Glutamatergic neuron (in vitro differentiated cells): ENCODE data around the gene PDHX. TPM values are rescaled to one million over a fixed set of nuclear protein-coding genes. Genes with fewer than 3 reads are reported as not detected.
"Not testable (repeated sequence)": the region's sequence is repeated elsewhere in the genome, so short reads cannot be mapped to it uniquely, and the experiment has no call there.

Experiments used
- DNase-seq: peaks from one replicate; pipeline ENCODE4 v3.0.0; 2022
- H3K27ac Mint-ChIP-seq: one replicate; pipeline ENCODE4 v1.8.0; 2020; ENCODE audit warnings: mild to moderate bottlenecking, mixed read lengths, inconsistent platforms; ENCODE audit not compliant: unreplicated experiment
- H3K27me3 Mint-ChIP-seq: one replicate; pipeline ENCODE4 v1.8.0; 2020; ENCODE audit warnings: mild to moderate bottlenecking, moderate library complexity, mixed read lengths, inconsistent platforms; ENCODE audit not compliant: unreplicated experiment
- H3K36me3 Mint-ChIP-seq: one replicate; pipeline ENCODE4 v1.8.0; 2020; ENCODE audit warnings: mild to moderate bottlenecking, mixed read lengths, inconsistent platforms; ENCODE audit not compliant: unreplicated experiment
- H3K4me1 Mint-ChIP-seq: one replicate; pipeline ENCODE4 v1.8.0; 2020; ENCODE audit warnings: mild to moderate bottlenecking, low read depth, mixed read lengths, inconsistent platforms; ENCODE audit not compliant: unreplicated experiment
- H3K4me3 Mint-ChIP-seq: one replicate; pipeline ENCODE4 v1.8.0; 2020; ENCODE audit warnings: mild to moderate bottlenecking, mixed read lengths, inconsistent platforms; ENCODE audit not compliant: unreplicated experiment
- H3K9me3 Mint-ChIP-seq: one replicate; pipeline ENCODE4 v1.8.0; 2020; ENCODE audit warnings: mild to moderate bottlenecking, moderate library complexity, mixed read lengths, inconsistent platforms; ENCODE audit not compliant: unreplicated experiment
- total RNA-seq: library from RNA; stranded (reverse); fragmentation: NEBNext Ultra II Directional; extraction: Animal tissue kit (Norgen Biotek cat#: 25700); gene quantifications from one replicate; pipeline ENCODE4 v1.2.1, GENCODE V29; 2021; ENCODE audit not compliant: unreplicated experiment
- TF ChIP-seq, protein P1 (sequence below): fragments of 200-600 bp; sonication (generic); IDR thresholded peaks from one replicate; pipeline ENCODE4 v1.5.0; 2021; ENCODE audit not compliant: partially characterized antibody, unreplicated experiment

The PDHX gene
- total RNA-seq, 1 donor from 2014 or later, result 46.5 TPM

GRCh38 chr11:34909415-34909814 is 7.0 kb upstream of the PDHX start:
- H3K27ac Mint-ChIP-seq, result no peak overlapping the region
- H3K27me3 Mint-ChIP-seq, result no peaks in the 10 kb centered on the region
- H3K4me3 Mint-ChIP-seq, result no peak overlapping the region
- peaks cover 13% of the 10 kb centered on the region for H3K36me3 Mint-ChIP-seq
- no peaks in the 10 kb centered on the region for H3K9me3 Mint-ChIP-seq
- DNase-seq, result no peak
- TF ChIP-seq, protein P1, sequence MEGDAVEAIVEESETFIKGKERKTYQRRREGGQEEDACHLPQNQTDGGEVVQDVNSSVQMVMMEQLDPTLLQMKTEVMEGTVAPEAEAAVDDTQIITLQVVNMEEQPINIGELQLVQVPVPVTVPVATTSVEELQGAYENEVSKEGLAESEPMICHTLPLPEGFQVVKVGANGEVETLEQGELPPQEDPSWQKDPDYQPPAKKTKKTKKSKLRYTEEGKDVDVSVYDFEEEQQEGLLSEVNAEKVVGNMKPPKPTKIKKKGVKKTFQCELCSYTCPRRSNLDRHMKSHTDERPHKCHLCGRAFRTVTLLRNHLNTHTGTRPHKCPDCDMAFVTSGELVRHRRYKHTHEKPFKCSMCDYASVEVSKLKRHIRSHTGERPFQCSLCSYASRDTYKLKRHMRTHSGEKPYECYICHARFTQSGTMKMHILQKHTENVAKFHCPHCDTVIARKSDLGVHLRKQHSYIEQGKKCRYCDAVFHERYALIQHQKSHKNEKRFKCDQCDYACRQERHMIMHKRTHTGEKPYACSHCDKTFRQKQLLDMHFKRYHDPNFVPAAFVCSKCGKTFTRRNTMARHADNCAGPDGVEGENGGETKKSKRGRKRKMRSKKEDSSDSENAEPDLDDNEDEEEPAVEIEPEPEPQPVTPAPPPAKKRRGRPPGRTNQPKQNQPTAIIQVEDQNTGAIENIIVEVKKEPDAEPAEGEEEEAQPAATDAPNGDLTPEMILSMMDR, result no peak
- peaks cover 15% of the 10 kb centered on the region for H3K4me1 Mint-ChIP-seq

- no peak for DNase-seq
- H3K4me1 Mint-ChIP-seq, result peaks cover 10% of the 10 kb centered on the region
- no peaks in the 10 kb centered on the region for H3K9me3 Mint-ChIP-seq
- H3K4me3 Mint-ChIP-seq, result no peak overlapping the region
- H3K27me3 Mint-ChIP-seq, result no peaks in the 10 kb centered on the region
- no peak overlapping the region for H3K27ac Mint-ChIP-seq
- peaks cover 13% of the 10 kb centered on the region for H3K36me3 Mint-ChIP-seq
- TF ChIP-seq, protein P1, result no peak
Observed at GRCh38 chr11:34909955-34910354, 6.5 kb upstream of the PDHX start.

DNA sequence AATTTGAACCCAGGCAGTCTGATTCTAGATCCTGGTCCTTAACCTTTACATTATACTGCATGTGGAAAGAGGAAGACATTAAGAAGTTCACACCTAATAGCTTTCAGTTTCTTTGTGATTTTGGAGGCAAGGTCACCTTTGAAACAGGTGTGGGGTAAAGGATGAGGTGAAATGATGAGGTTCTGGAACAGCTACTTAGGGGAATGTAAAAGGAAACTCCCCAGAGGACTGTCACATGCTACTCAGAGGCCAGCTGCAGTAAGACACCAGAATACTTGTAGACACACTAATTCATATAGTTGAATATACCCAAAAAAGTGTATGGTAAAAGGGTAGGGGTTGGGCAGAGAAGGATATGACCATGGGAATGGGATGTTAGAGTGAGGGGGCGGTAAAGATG is 5.6 kb upstream of the PDHX start:
- H3K27me3 Mint-ChIP-seq, result peaks cover 1% of the 10 kb centered on the region
- TF ChIP-seq, protein P1, result no peak
- H3K4me1 Mint-ChIP-seq, result peaks cover 9% of the 10 kb centered on the region
- H3K9me3 Mint-ChIP-seq, result peaks cover 4% of the 10 kb centered on the region
- no peak overlapping the region for H3K4me3 Mint-ChIP-seq
- H3K27ac Mint-ChIP-seq, result no peak overlapping the region
- H3K36me3 Mint-ChIP-seq, result peaks cover 13% of the 10 kb centered on the region
- no peak for DNase-seq

GRCh38 chr11:34911676-34912075 is 4.7 kb upstream of the PDHX start:
- Mint-ChIP-seq H3K4me3 (no peak overlapping the region), H3K36me3 (peaks cover 13% of the 10 kb centered on the region), H3K27ac (no peak overlapping the region), H3K27me3 (peaks cover 5% of the 10 kb centered on the region), H3K4me1 (peaks cover 7% of the 10 kb centered on the region), H3K9me3 (peaks cover 8% of the 10 kb centered on the region)
- TF ChIP-seq, protein P1, result no peak
- DNase-seq, result no peak

GRCh38 chr11:34913556-34913955 is 2.9 kb upstream of the PDHX start:
- H3K4me3 Mint-ChIP-seq, H3K27ac Mint-ChIP-seq, DNase-seq, H3K27me3 Mint-ChIP-seq: not testable (repeated sequence)
- peaks cover 13% of the 10 kb centered on the region for H3K36me3 Mint-ChIP-seq
- H3K9me3 Mint-ChIP-seq, result peaks cover 10% of the 10 kb centered on the region
- H3K4me1 Mint-ChIP-seq, result peaks cover 15% of the 10 kb centered on the region
